OCI-LY1 (cell line): ENCODE results near the gene LRP1-AS.

Experiments
- H2AFZ ChIP-seq: fragments of 200-600 bp; sonication (generic), shearing (Covaris generic); 2 replicates; pipeline ENCODE4 v1.6.0; 2014; ENCODE audit warnings: antibody characterized with exemption, mild to moderate bottlenecking, low read length
- H3F3A ChIP-seq: fragments of 200-600 bp; sonication (generic), shearing (Covaris generic); 2 replicates; pipeline ENCODE4 v1.6.0; 2014; ENCODE audit warnings: mild to moderate bottlenecking, antibody characterized with exemption, low read length, moderate library complexity; ENCODE audit not compliant: insufficient read depth
- H3K27ac ChIP-seq: fragments of 200-600 bp; sonication (generic); 2 replicates; pipeline ENCODE4 v1.5.1; 2014; ENCODE audit warnings: low read length, mixed run types, mild to moderate bottlenecking, low read depth; ENCODE audit not compliant: poor library complexity, severe bottlenecking
- H3K27me3 ChIP-seq: fragments of 200-600 bp; sonication (generic); 2 replicates; pipeline ENCODE4 v1.6.0; 2014; ENCODE audit warnings: antibody characterized with exemption, mild to moderate bottlenecking, low read length, moderate library complexity; ENCODE audit not compliant: insufficient read depth
- H3K36me3 ChIP-seq: fragments of 200-600 bp; sonication (generic); 2 replicates; pipeline ENCODE4 v1.6.1; 2014; ENCODE audit warnings: mild to moderate bottlenecking, antibody characterized with exemption, low read length, moderate library complexity, mixed read lengths; ENCODE audit not compliant: insufficient read depth
- H3K4me1 ChIP-seq: fragments of 200-600 bp; sonication (generic); 2 replicates; pipeline ENCODE4 v1.5.1; 2014; ENCODE audit warnings: mild to moderate bottlenecking, low read length, moderate library complexity; ENCODE audit not compliant: insufficient read depth, severe bottlenecking
- H3K4me2 ChIP-seq: fragments of 200-600 bp; sonication (generic), shearing (Covaris generic); 2 replicates; pipeline ENCODE4 v1.6.1; 2014; ENCODE audit warnings: low read length
- H3K4me3 ChIP-seq: fragments of 200-600 bp; sonication (generic); 2 replicates; pipeline ENCODE4 v1.5.1; 2014; ENCODE audit warnings: low read length, low read depth, mild to moderate bottlenecking, mixed read lengths; ENCODE audit not compliant: poor library complexity, severe bottlenecking
- H3K79me2 ChIP-seq: fragments of 200-600 bp; shearing (Covaris generic); 2 replicates; pipeline ENCODE4 v1.6.1; 2016; ENCODE audit warnings: mixed run types, low read length, mixed read lengths; ENCODE audit not compliant: insufficient read depth
- H3K9ac ChIP-seq: fragments of 200-600 bp; sonication (generic), shearing (Covaris generic); 2 replicates; pipeline ENCODE4 v1.6.1; 2014; ENCODE audit warnings: mild to moderate bottlenecking, low read length, mixed read lengths
- H3K9me2 ChIP-seq: fragments of 200-600 bp; sonication (generic), shearing (Covaris generic); 2 replicates; pipeline ENCODE4 v1.6.1; 2014; ENCODE audit warnings: low read depth, mild to moderate bottlenecking, low read length, mixed read lengths
- H3K9me3 ChIP-seq: fragments of 200-600 bp; shearing (Covaris generic); 2 replicates; pipeline ENCODE4 v1.6.1; 2014; ENCODE audit warnings: low read length, mixed read lengths
- H4K20me1 ChIP-seq: fragments of 200-600 bp; sonication (generic), shearing (Covaris generic); 2 replicates; pipeline ENCODE4 v1.6.0; 2016; ENCODE audit warnings: mild to moderate bottlenecking, low read length; ENCODE audit not compliant: insufficient read depth
- EZH2 ChIP-seq: fragments of 200-600 bp; sonication (generic), shearing (Covaris generic); IDR thresholded peaks from 2 replicates; pipeline ENCODE4 v1.8.0; 2017; ENCODE audit warnings: borderline replicate concordance, mixed run types, mild to moderate bottlenecking, antibody characterized with exemption, low read length, moderate library complexity, mixed read lengths
- TF ChIP-seq, protein P1 (sequence below): fragments of 200-600 bp; sonication (generic), shearing (Covaris generic); IDR thresholded peaks from 2 replicates; pipeline ENCODE4 v1.5.1; 2017; ENCODE audit warnings: mild to moderate bottlenecking, antibody characterized with exemption, low read length, moderate library complexity, mixed read lengths

Gene LRP1-AS

DNA sequence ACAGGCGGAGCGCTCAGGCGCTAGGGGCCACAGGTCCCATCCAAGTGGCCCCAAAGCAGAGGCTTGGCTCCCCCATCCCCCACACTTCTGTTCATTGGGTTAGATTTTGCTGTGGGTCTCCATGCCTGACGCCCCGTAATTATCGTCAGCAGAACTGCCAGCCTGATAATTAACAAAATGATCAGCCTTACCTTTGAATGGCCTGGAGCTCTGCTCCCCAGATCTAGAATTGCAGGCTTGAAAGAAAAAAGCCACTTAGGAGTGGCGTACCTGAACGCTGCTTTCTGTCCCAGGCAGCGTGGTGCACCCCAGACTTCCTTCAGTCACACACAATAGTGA lies 28.7 kb upstream of the LRP1-AS start:
- Histone ChIP-seq H3F3A (no peaks in the 10 kb centered on the region), H3K9me2 (no peaks in the 10 kb centered on the region), H3K4me1 (peaks cover 13% of the 10 kb centered on the region), H3K4me2 (no peak overlapping the region), H3K27me3 (peaks cover 6% of the 10 kb centered on the region; the same call in 1 of the 2 replicates), H3K27ac (no peak overlapping the region), H2AFZ (no peak overlapping the region), H3K9me3 (no peaks in the 10 kb centered on the region), H3K79me2 (no peaks in the 10 kb centered on the region), H4K20me1 (no peaks in the 10 kb centered on the region), H3K4me3 (no peak overlapping the region), H3K36me3 (no peaks in the 10 kb centered on the region), H3K9ac (no peak overlapping the region)
- no peak for TF ChIP-seq EZH2
- TF ChIP-seq, protein P1, sequence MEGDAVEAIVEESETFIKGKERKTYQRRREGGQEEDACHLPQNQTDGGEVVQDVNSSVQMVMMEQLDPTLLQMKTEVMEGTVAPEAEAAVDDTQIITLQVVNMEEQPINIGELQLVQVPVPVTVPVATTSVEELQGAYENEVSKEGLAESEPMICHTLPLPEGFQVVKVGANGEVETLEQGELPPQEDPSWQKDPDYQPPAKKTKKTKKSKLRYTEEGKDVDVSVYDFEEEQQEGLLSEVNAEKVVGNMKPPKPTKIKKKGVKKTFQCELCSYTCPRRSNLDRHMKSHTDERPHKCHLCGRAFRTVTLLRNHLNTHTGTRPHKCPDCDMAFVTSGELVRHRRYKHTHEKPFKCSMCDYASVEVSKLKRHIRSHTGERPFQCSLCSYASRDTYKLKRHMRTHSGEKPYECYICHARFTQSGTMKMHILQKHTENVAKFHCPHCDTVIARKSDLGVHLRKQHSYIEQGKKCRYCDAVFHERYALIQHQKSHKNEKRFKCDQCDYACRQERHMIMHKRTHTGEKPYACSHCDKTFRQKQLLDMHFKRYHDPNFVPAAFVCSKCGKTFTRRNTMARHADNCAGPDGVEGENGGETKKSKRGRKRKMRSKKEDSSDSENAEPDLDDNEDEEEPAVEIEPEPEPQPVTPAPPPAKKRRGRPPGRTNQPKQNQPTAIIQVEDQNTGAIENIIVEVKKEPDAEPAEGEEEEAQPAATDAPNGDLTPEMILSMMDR: peak; percentile 3; the same call in 1 of the 2 replicates

DNA sequence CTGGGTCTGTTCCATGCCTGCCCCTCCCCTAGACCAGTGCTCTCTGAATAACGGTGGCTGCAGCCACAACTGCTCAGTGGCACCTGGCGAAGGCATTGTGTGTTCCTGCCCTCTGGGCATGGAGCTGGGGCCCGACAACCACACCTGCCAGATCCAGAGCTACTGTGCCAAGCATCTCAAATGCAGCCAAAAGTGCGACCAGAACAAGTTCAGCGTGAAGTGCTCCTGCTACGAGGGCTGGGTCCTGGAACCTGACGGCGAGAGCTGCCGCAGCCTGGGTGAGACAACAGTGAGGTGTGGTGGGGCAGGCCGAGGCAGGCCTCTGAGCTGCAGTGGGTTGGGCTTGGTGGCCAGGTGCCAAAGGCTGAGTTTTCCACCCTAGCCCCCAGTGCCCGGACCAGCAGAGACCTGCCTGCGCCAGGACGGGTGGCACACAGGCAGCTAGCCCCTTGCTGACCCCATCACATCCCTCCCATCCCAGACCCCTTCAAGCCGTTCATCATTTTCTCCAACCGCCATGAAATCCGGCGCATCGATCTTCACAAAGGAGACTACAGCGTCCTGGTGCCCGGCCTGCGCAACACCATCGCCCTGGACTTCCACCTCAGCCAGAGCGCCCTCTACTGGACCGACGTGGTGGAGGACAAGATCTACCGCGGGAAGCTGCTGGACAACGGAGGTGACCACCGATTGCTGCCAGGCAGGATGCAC lies 28.2 kb upstream of the LRP1-AS start:
- Histone ChIP-seq H3K4me2 (no peak overlapping the region), H3K4me3 (no peak overlapping the region), H3K9ac (no peak overlapping the region), H3K36me3 (no peaks in the 10 kb centered on the region), H3K4me1 (peaks cover 13% of the 10 kb centered on the region), H3K27me3 (peaks cover 7% of the 10 kb centered on the region; the same call in 1 of the 2 replicates), H2AFZ (no peak overlapping the region), H3K27ac (no peak overlapping the region), H4K20me1 (no peaks in the 10 kb centered on the region), H3K9me2 (no peaks in the 10 kb centered on the region), H3K9me3 (no peaks in the 10 kb centered on the region), H3F3A (no peaks in the 10 kb centered on the region), H3K79me2 (no peaks in the 10 kb centered on the region)
- TF ChIP-seq, protein P1: peak; percentile 77
- no peak for TF ChIP-seq EZH2

DNA sequence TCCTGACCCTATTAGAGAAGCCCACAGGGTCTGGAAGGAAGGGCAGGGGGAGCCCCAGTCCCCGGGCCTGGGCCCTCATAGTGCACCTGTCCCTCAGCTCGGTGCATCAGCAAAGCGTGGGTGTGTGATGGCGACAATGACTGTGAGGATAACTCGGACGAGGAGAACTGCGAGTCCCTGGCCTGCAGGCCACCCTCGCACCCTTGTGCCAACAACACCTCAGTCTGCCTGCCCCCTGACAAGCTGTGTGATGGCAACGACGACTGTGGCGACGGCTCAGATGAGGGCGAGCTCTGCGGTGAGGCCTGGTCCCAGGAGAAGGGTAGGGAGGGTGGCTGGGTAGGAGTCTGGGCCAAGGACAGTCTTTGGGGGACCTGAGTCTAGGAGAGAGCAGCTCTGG lies 26.3 kb upstream of the LRP1-AS start:
- H3K27ac ChIP-seq: no peak overlapping the region
- no peak overlapping the region for H3K4me3 ChIP-seq
- no peaks in the 10 kb centered on the region for H3K9me3 ChIP-seq
- H2AFZ ChIP-seq: no peak overlapping the region
- no peaks in the 10 kb centered on the region for H3F3A ChIP-seq
- no peaks in the 10 kb centered on the region for H3K9me2 ChIP-seq
- H3K79me2 ChIP-seq: no peaks in the 10 kb centered on the region
- H3K36me3 ChIP-seq: no peaks in the 10 kb centered on the region
- no peak overlapping the region for H3K9ac ChIP-seq
- H4K20me1 ChIP-seq: no peaks in the 10 kb centered on the region
- no peak for TF ChIP-seq EZH2
- TF ChIP-seq, protein P1: no peak
- H3K4me1 ChIP-seq: peaks cover 13% of the 10 kb centered on the region
- H3K27me3 ChIP-seq: peaks cover 5% of the 10 kb centered on the region; the same call in 1 of the 2 replicates
- H3K4me2 ChIP-seq: no peak overlapping the region
